GM10847 (cell line): Measurements from ENCODE around the gene CDYL2.

Experiments
- POLR2A ChIP-seq: IDR thresholded peaks from 2 replicates; pipeline ENCODE4 v1.6.1; 2011; ENCODE audit not compliant: insufficient read length; ENCODE audit errors: extremely low read depth

Gene CDYL2

DNA sequence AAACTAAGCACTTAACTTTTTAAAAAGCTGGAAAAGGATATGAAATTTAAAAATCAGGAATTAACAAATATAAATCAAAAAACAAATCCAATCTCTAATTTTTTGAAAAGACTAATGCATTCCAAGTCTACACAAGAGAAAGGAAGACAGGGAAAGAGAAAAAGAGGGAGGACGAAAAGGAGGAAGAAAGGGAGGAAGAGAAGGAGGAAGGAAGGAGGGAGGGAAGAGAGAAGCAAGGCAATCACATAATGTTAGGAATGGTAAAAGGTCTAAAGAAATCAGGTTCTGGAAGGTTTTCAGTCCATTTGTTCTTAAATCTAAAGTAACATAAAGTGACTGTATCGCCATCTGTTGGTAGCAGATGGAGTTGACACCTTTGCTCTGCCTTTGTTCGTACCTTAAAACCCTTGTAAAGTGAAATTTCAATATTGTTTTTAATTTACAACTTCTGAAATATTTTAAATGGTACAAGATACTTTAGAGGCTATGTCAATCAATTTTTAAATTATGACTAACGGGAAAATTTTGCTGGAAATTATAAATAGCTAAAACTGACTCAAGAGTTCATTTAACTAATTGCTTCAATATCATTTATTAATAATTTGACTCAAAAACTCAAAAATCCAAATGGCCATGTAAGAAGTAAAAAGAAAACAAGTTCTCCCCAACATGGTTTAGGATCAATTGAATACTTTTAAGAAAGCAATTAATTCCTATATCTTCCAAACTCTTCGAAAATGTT is 20.4 kb upstream of the CDYL2 start:
- TF ChIP-seq POLR2A: no peak

DNA sequence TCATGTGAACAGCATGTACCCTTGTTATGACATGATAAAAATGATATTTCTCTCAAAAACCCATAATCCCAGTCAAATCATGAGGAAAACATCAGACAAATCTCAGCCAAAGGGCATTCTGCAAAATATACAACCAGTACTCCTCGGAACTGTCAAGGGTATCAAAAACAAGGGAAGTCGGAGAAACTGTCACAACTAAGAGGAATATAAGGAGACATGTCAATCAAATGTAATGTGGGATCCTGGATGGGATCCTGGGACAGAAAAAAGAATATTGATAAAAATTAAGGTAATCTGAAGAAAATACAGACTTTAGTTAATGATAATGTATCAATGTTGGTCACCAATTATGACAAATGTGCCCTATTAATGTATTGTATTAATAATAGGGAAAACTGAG is 15.6 kb upstream of the CDYL2 start:
- no peak for TF ChIP-seq POLR2A

DNA sequence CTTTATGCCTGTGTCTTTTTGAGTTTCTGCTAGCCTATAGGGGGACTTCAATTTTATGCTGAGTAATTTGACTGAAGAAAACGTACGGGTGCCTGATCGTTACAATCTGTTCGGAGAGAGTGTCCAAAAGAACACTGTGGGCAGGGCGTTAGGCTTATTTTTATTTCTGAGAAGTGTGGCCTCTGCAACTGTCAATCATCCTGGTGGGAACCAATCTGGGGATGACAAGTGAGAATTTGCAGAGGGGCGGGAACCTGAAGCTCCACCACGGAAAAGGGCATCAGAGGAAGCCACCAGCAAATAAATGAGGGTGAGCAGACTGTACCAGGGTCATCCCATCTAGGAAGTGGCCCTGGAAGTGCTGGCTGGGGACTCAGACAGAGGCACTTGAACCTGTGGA is 12.0 kb upstream of the CDYL2 start:
- TF ChIP-seq POLR2A: no peak

DNA sequence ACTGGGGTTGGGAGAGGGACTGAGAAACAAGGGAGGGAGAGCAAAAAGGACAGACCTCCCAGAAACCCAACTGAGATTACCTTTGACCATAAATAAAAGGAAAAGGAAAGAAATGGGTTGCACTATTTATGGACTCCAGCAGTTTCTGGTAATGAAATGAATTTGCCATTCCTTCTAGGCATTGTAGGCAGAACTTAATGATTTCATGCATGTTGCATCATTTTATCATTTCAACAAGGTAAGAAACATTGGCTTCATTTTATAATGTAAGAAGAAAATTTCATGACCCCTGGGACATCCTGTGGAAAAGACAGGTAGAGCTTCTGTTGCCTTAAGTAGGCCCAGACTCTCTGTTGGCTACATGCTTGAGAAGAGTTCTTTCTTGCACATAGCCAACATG is 8.2 kb upstream of the CDYL2 start:
- TF ChIP-seq POLR2A: no peak

DNA sequence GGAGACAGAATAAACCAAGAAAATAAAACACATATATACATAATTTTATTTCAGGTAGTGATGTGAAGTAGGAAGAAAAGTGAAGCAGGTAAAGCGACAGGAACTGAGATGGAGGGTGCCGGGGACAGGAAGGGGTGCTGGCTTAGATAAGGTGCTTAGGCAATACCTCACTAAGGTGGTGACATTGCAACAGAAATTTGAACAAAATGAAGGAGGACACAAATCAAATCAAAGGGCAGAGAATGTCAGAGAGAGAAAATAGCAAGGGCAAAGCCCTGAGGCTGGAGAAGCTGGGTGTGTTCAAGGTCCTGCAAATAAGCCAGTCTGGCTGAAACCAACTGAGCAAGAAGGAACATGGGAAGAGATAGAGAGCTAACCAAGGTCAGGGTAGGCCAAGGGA is 5.0 kb upstream of the CDYL2 start:
- no peak for TF ChIP-seq POLR2A

DNA sequence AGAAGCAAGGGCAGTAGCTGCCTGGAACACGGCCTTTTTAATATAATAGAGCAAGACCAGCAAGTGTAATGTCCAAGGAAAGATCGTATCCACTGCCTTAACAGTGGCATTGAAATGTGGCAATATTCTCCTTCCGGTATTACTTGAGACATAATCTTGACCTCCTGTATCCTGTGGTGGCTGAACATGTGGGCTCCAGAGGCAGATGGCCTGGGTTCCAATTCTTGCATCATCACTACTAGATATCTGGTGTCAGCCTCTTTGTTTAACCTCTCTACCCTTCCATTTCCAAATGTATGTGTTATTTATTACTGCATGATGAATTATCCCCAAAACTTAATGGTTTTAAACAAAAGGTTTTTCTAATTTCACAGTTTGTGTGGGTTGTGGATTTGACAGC is 3.5 kb upstream of the CDYL2 start:
- no peak for TF ChIP-seq POLR2A

DNA sequence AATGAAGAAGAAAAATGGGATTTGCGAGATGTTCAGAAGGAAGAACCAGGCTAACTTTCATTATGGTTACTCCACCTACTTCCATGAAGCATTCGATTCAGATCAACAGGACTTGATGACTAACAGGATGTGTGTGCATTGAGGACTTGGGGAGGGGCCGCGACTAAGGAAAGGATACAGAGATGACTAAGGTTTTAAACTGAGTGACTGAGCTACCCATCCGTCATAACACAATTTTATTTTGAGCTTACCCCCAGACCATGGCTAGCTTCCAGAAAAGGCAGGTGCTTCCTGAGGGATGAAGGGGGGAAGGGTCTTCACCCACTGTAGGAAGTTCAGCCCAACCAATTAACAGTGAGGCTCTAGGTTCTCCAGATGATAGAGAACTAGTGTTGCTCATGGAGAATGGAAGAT is 2.5 kb upstream of the CDYL2 start:
- no peak for TF ChIP-seq POLR2A

DNA sequence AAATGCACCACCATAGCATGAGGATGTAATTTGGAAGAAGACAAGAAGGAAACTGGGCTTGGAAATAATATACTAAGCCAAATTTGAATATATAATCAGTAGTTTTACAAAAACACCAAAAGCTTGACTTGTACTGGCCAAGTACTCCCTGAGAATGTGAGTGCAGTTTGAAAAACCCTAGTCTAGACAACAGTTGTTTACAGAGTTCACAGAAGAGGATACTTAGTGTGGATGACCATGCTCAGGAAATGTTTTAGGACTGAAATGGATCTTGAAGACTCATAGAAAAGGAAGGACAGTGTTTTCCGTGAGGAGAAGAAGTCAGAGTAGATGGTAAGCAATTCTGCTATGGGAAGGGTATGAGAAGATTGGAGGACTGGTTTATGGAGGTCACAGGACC is 1.9 kb upstream of the CDYL2 start:
- no peak for TF ChIP-seq POLR2A

DNA sequence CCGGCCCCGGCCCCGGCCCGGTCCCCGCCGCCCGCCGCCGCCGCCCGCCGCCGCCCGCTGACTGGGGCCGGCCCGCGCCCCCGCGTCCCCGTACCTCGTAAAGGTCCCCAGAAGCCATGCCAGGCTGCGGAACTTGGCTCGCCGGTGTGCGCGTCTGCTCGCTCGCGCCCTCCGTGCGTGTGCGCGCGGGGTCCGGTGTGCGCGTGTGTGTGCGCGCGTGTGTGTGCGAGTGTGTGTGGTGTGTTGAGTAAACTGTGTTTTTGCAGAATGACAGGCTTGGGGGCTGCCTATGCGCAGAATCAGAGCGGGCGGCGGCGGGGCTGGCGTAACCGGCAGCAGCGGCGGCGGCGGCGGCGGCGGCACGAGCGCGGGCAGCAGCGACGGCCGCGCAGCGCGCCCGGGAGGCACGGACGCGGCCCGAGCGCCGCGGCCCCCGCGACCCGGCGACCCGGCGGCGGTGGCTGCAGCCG is 307 bp downstream of the CDYL2 start:
- no peak for TF ChIP-seq POLR2A

DNA sequence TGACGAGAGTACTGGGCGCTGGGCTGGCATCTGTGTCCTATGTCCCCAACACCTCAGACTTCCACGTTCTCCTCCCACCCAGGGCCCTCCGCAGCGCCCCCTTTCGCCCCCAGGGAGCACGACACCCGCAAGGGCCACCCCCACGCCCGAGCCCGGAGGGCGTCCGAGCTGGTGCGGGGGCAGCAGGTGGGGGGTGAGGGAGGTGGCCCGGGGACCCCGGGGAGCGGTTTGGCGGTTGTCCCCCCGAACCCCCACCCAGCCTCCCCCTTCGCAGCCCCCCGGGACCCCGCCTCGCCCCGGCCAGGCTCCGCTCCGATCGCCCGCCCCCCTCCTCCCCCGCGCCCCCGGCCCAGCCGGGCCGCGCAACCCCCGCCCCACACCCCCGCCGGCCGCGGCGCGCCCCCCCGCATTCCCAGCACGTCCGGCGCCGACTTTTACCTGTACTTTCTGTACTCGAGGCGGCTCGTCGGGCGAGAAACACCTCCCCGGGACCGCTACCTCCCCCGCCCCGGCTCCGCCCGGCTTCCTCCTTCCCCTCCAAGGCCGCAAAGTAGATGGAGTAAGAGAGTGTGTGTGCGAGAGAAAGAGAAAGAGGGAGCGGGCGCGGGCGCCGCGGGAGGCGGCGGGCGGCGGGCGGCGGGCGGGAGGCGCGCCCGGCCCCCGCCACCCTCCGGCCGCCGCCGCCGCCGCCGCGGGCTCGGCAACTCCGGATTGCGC is 901 bp downstream of the CDYL2 start:
- no peak for TF ChIP-seq POLR2A

DNA sequence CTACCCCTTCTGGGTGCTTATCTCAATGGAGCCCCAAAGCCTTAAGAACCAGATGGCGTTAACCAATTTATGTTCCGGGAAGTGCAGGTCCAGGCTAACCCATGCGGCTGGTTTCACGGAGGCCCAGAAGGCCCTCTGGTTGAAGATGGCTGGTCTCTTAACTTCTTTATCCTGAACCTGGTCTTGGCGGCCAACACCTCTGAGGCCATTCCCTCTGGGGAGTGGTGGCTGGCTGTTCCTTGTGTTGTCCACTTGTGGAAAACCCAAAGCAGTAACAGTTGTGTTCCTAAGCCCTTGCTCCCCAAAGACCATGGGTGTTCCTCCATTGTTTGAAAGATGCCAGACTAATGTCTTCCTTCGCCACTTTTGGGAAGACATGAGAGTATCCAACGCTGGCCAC is 1.5 kb downstream of the CDYL2 start:
- TF ChIP-seq POLR2A: no peak

DNA sequence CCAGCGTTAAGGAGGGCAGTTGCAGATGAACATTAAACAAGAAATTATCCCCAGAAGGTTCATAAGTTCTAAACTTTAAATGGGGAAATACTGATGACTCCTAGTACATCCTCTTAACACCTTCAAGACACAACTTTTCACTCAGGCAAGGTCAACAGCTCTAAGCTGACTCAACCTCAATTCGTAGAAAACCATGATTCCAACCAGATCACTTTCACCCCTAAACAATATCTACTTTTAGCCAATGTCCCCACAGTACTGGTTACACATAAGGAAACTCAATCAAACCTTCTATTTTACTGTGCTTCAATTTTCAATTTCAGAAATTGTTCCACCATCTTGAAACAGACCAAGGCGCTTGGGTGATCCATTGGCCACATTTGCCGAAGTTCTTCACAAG is 2.3 kb downstream of the CDYL2 start:
- TF ChIP-seq POLR2A: no peak

DNA sequence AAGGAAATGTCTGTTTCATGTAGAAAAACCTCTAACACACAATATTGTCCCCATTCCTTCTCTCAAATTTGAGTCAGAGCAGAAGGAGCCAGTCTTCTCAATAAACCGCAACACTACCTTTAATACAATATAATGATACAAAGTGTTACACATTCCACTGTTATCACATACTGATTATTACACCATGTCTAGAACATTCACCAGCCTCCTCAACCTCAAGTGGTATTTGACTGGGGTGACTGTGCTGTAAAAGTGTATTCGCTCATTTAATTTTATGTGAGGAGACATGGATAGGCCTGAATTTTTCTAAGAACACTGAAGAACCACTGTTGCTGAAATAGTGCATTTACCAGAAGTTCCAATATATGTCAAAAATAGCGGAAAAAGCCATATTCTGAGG is 10.3 kb downstream of the CDYL2 start:
- no peak for TF ChIP-seq POLR2A

DNA sequence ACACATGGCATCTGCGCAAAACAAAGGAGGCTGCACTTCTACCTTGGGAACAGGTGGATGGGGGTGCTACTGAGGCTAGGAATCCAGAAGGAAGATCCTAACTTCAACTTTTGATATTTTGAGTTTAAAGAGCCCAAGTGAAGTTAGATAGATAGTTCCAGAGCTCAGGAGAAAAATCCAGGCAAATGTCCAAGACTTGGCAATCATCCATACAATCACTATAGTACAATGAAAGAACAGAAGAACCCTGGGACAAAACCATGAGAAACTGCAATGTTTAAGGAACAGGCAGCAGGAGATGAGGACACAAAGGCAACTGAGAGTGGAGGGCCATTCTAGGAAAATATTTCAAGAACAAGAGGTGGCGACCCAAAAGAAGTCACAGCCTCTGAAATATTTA is 12.4 kb downstream of the CDYL2 start:
- no peak for TF ChIP-seq POLR2A

DNA sequence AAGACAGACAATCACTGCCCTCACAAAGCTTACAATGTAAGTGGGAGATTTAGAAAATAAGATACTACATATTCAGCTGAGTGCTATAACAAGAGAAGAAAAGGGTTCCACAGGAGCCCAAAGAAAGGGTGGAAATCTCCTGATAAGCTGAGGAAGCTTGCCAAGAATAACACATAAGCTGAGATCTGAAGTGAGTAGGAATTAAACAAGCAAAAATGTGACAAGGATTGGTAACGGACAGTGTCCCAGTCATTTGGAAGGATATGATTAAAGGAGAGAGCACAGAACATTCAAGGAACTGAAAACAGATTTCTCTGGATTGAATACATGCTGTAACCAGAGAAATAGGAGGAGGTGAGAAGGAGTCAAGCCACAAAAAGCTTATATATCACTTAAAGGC is 13.0 kb downstream of the CDYL2 start:
- TF ChIP-seq POLR2A: no peak

DNA sequence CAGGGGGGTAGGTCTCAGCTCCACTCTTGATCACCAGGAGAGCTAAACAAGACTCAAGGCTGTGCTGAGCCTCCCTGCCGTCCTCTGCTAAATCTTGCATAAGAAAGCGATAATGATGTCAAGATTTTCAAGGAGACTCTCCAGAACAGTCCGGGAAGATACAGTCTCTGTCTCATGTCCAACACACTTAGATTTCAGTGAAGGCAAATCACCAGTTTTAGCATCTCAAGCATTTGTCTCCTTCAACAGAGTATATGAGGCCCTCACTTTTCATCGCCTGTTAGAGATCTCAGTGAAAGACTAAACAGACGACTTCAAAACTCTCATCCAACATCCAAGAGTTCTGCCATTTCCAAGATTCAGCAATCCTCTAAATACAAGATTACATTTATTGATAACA is 13.6 kb downstream of the CDYL2 start:
- TF ChIP-seq POLR2A: no peak

DNA sequence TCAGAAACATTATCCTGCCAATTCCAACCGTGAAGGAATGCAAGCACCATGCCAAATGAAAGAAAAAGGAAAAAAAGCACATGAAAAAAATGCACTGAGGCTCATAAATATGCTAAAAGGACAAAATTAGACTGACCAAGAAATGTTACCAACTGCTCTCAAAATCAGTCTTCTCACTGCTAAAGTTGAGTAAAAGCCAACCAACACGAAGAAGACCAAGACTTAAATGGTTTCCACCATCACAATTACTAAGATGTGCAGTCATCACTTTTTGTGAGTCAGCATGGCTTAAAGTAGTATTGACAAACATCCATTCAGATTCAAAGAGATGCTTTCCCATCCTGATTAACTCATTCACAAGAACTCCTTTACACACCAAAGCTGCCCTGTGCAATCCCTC is 16.4 kb downstream of the CDYL2 start:
- no peak for TF ChIP-seq POLR2A

DNA sequence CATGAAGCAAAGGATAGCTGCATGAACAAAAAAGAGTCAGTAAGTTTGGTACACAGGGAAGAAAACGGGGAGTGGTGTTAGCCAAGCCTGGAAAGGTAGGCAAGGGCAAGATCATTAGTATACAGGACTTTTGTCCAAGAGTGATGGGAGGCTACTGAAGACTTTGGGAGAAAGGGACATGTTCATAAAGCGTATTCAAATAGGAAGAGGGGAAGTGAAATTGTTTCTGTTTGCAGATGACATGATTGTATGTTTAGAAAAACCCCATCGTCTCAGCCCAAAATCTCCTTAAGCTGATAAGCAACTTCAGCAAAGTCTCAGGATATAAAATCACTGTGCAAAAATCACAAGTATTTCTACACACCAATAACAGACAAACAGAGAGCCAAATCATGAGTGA is 19.4 kb downstream of the CDYL2 start:
- TF ChIP-seq POLR2A: no peak

DNA sequence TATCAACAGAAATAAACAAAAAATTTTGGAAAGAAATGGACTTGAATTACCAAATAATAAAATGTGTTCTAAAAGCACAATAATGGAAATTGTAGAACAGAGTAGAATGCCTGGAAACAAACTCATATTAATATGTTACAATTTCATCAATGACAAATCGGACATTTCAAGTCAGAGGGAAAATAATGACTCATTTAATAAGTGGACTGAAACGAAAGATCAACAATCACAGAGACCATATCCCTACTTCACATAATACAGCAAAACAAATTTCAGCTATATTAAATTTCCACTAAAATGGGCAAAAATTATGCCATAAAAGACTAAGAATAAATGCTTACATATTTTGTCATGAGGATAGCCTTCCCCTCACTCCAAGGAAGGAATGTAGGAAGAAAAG is 25.7 kb downstream of the CDYL2 start:
- no peak for TF ChIP-seq POLR2A
